ENCODE measurements around the gene UBE2L5.

Gene UBE2L5

DNA sequence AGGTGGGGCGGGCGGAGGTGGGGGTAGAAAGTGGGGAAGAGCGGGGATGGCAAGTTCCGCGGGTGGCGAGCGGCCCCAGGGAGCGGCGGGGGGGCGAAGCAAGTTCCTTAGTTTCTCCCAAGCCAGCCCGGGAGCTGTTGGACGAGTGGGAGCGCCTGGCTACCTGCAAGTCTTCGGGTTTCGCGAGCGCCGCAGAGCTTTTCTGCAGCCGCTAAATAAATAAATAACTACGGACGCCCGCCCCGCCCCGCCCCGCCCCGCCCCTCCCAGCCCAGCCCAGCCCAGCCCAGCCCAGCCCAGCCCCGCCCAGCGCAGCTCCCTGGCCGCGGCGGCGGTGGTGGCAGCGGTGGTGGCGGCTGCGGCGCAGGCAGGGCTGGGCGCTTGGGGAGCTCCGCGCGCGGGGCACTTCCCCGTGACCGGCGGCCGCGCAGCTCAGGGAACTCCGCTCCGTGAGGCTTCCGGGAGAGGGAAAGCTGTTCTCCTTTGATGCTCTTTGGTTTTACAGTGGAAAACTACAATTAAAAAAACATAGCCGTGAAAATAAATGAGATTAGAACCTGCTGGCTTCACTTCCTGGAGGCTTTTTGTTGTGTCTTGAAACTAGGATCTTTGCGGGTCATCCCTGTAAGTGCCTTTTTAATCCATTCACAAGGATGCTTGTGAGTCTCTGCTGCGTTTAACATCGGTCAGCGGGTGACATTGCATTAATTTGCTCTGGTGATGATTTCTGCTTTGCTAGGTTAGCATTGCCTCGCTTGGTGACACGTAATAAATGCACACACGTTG is at the start of gene UBE2L5:
UBE2L5 (plus strand) TSS at position 440 of the 786 bp plus-strand sequence. CDS start 5,498 bp downstream, outside the sequence.
- DNase-seq (ENCODE audit: low read depth in 1 of 2, low spot score in 1 of 2), result peak; percentile 49 to 55

DNA sequence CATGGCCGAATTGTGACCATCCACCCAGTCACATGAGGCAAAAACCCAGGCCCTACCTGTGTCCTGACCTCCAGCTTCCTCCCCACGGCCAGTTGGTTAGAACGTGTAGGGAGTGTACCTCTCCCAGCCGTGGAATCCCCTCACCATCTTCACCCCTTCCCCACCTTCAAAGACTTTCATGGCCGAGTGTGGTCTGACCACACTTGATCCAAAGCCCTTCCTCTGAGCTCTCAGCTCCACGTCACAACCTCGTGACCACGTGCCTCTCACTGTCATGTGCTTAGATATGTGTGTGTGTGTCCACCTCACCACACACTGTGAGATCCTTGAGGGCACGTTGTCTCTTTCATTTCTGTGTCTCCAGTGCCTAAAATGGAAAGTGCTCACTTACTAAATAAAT is 48.6 kb upstream of the UBE2L5 start:
- DNase-seq (ENCODE audit: low read depth in 1 of 2, low spot score in 1 of 2), result no peak

DNA sequence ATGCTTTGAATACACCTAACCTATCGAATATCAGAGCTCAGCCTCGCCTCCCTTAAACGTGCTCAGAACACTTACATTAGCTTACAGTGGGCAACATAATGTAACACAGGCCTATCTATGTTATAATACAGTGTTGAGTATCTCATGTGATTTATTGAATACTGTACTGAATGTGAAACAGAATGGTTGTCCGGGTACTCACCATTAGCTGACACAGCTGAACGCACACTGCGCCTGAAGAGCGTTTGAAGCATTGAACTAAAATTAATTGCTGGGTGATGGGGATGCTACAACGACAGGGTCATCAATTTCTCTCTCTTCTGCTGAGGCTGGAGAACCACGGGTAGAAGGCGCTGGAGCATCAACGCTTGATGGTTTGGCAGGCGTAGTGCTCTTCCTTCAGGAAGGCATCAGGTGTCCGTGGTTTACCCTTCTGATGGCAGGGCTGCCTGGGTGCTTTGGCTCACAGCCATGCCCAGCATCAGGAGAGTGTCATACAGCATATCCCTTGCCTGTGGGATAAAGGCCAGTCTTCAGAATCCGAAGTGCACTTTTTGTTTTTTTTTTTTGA is 46.9 kb upstream of the UBE2L5 start:
- no peak for DNase-seq (ENCODE audit: low read depth in 1 of 2, low spot score in 1 of 2)

DNA sequence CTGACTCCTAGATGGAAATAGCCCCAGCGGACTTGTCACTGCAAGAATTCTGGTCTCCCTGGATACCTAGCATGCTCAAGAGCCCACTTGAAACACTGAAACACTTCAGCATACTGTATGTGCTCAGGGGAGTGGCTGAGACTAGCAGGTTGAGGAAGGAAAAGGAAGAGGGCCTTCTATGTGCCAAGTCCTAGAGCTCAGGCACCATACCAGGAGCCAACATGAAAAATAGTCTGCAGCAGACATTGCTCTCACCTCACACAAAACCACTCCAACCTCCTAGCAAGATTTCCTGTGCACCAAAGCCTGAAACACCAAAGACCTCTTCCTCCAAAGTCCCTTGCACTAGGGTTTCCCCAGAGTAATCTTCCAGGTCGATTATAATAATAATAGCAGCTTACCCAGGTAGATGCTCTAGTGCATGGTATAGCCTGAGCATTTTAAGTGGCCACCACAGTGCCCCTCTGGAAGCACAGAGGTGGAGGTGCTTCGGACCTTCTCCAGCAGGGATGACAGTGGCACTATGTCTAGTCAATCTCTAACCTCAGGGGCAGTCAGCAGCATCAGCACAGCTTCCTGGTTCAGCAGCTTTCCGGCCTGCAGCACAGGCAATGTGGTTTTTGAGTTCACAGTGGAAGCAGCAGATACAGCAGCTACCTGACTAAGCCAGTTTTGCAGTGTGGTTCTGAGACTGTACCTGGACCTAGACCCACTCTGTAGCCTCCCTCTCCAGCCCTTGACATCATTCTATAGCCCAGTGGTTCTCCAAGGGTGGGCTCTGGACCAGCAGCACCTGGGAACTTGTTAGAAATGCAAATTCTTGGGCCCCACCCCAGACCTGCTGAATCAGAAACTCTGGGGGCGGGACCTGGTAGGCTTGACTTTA is 45.6 kb upstream of the UBE2L5 start:
- DNase-seq (ENCODE audit: low read depth in 1 of 2, low spot score in 1 of 2), result peak; percentile 20 to 49

DNA sequence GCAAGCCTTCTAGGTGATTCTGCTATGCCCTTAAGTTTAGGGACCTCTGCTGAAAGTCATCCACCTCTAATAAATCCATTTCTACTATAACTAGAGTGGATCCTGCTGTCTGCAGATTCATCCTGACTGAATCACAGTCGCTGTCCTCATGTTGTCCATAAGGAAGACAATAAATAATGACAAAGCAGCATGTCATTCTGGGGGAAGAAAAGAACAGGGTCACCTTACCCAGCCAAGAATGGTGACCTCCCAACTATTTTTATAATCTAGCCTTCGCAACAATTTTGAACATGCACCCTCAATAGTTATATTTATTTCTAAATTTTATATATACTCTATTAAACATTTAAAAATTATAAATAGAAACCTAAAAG is 45.0 kb upstream of the UBE2L5 start:
- DNase-seq (ENCODE audit: low read depth in 1 of 2, low spot score in 1 of 2), result no peak

DNA sequence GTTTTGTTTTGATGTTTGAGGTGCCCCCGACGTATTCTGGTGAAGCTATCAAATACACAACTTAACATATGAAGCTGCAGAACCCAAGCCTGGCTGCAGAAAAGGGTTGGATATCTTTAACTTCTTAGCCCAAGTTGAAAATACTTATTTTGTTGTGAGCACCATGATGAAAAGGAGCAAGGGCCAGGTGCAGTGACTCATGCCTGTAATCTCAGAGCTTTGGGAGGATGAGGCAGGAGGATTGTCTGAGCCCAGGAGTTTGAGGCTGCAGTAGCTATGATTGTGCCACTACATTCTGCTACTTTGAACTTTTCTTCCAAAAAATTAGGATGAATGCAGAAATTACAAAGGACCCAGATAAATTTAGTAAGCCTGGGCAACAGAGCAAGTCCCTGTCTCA is 44.1 kb upstream of the UBE2L5 start:
- no peak for DNase-seq (ENCODE audit: low read depth in 1 of 2, low spot score in 1 of 2)

DNA sequence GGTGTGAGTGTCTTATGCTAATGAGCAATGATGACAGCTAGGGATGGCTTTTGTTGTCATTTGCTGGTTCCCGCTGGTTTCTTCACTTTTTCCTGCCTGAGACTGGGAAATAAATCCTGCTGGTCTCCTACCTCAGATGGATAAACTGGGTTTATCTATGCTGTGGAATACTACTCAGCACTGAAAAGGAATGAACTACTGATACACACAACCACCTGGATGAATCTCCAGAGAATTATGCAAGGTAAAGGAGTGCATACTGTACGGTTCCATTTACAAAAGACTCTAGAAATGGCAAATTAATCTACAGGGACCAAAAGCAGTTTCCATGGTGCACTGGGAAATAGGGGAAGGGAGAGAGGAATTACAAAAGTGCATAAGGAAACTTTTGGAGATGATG is 41.2 kb upstream of the UBE2L5 start:
- DNase-seq (ENCODE audit: low read depth in 1 of 2, low spot score in 1 of 2), result no peak

DNA sequence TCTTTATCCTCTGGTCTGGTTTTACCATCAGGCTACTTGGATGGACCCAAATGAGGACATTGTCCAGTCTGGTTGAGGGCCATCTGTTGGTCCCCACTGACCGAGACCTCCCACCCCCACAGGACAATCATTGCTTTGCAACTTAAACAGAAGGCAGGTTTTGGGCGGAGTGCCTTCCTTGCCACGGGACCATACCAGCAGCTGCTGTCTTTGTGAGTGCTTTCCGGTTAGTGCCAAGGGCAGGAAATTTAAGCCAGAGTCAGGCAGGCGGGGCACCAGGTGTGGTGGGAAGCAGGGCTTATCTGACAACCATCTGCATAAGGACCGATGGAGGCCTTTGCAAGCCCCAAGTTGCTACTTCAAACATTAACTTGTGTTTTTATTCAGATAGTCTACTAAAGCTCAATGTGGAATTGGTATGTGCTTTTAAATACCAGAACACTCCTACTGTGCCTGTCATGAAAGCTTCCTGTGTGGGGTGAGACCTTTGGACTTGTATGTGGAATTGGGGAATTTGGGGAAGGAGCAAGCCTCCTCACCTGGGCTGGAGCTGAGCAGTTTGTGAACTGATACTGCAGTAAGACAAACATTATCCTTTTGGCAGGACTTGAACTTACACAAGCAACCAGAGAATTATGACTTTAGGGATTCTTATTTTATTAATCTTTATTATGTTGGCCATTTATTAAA is 39.3 kb upstream of the UBE2L5 start:
- DNase-seq (ENCODE audit: low read depth in 1 of 2, low spot score in 1 of 2), result no peak

DNA sequence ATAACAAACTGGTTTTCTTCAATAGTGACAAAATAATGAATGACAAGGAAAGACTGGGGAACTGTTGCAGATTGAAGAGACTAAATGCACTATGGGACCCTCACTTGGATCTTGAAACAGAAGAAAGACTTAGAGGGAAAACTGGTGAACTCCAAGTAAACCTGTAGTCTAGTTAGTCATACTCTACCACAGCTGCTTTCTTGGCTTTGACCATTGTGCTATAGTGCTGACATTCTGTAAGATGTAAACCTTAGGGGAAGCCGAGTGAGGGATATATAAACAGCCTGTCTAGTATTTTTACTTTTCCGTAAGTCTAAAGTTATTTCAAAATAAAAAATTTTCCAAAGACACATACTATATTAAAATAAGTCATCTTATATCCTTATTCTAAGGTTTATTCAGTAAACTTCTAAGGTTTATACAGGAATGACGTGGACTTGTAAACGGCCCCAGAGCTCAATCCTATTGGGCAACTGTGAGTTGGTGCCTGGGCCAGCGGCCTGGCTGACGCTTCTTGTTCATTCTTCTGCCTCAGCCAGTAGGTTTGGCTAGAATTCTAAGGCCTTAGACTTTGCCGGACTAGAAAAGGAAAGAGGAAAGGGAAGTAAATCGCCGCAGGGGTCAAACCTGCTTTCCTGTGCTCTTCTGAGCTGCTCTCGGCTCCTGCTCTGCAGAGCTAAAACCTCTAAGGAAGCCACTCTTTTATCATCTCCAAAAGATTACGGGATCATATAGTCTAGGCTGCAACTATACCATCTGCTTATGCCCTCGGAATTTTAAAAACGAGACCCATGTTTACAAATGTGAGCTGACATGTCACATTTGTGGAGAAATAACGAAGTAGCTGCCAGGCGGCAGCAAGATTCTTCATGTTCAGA is 33.6 kb upstream of the UBE2L5 start:
- no peak for DNase-seq (ENCODE audit: low read depth in 1 of 2, low spot score in 1 of 2)

DNA sequence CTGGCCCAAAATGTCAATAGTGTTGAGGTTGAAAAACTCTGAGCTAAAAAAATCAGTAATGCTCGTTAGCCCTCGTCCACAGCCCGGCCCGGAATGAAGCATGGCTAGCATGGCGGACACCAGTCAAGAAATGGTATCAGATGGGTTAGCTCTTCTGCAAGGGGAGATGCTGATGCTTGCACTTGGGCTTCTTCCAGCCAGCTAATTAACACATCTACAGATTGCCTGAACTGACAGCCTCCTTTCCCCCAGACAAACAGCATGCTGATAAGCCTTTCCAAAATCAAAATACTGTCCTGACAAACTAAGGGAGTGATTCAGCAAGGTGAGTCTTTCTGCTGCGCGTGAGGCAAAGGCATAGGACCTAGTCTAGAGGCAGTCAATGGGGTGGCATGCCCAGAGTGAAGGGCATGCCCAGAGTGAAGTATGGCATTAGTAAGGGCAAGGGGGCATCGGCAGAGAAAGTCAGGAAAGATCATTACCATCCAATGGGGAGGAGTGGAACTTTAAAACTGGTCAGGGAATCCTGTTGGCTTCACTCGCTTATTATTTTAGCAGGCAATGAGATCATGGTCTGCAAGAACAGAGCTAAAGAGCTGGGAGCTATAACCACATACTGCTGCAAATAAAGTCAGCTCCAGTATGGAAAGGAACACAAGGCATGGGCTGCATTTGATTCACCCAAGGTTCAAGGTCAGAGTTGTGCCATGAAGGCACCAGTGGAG is 30.2 kb upstream of the UBE2L5 start:
- DNase-seq (ENCODE audit: low read depth in 1 of 2, low spot score in 1 of 2), result no peak

DNA sequence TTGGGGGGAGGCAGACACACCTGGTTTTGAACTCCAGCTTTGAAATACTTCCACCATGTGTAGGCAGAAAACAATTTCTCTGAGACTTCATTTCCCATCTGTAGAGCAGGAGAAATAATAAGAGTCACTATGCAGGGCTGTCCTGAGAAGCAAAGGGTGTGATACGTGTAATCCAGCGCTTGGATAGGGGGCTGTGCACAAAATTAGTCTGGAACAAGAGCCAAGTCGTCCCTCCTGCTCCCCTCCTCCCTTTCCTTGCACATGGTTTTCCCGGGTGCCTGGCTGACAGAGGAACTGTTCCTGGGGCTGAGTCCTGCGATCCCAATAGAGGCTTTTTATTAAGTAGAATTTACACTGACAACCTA is 29.6 kb upstream of the UBE2L5 start:
- no peak for DNase-seq (ENCODE audit: low read depth in 1 of 2, low spot score in 1 of 2)

DNA sequence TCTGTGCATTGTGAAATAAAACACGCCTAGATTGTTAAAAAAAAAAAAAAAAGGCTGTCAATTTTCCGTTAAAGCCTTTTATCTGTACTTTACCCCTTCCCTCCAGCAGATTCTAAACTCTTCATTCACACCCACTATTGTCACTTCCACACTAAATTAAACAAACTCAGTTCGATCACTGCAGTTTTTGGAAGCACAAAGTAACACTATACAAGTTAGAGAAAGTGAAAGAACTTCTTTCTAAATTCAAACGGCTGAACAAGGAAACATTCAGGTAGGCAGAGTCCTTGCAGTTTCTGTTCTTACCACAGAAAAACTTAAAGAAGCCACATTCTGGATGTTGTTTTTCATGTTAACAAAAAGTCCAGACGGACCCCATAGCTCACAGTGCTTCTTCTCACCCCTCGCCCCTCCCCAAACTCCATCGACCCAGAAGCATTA is 27.5 kb upstream of the UBE2L5 start:
- DNase-seq (ENCODE audit: low read depth in 1 of 2, low spot score in 1 of 2), result no peak

DNA sequence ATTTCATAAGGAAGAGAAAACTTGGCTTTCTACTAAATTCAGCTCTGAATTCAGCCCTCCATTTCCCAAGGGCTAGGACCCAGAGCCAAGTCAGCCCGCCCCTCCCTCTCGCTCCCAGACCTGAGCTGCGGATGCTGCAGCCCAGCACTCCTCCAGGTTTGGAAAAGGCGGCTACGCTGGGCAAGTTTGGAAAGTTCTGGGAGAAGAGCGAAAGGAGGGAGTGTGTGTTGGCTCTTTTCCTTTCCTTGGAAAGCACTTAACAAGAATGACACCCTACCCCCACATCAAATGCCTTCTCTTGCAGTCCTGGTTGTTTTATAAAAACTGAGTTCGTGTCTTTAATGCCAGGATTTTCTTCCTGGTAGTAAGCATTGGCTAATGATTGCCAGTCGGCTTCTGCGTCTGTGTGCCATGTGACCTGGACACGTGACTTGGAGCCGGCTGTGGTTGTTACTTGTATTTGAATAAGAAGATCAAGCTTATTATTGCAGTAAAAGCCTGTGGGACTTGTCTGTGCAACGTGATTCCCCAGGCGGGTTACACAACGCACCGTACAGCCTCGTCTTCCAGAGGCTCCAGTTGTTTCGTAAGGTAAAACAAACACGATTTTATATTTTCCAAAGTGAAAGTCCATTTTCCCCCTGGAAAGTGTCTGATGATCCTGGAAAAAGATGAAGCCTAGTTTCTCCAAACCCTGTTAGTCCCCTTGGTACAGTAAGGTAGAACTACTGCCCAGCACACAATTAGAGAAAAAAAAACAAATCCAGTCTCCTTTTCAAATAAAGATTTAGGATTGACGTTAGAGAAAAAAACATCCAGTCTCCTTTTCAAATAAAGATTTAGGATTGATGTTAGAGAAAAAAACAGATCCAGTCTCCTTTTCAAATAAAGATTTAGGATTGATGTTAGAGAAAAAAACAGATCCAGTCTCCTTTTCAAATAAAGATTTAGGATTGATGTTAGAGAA is 26.8 kb upstream of the UBE2L5 start:
- DNase-seq (ENCODE audit: low read depth in 1 of 2, low spot score in 1 of 2), result peak in 1 of 2 donors; percentile 37

DNA sequence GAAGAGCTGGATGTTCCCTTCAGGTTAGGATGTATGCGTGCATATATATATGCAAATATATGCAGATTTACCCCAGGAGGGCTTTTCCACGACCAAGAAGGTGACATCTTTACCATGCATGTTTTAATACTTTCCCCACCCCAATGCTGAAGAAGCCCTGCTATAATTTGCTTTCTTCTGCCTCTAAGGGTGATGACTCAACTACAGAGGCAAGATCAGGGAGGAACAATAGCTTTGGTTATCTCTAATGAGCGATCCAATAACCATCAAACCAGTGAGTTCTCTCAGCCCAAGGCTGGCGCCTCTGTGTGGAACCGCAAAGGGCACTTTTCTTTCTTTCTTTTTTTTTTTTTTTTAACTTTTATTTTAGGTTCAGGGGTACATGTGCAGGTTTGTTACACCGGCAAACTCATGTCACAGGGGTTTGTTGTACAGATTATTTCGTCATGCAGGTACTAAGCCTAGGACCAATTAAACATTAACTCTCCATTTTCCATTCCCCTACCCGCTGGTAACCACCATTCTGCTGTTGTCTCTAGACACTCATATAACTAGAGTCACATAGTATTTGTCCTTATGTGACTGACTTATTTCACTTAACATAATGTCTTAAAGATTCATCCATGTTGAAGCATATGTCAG is 25.7 kb upstream of the UBE2L5 start:
- no peak for DNase-seq (ENCODE audit: low read depth in 1 of 2, low spot score in 1 of 2)

DNA sequence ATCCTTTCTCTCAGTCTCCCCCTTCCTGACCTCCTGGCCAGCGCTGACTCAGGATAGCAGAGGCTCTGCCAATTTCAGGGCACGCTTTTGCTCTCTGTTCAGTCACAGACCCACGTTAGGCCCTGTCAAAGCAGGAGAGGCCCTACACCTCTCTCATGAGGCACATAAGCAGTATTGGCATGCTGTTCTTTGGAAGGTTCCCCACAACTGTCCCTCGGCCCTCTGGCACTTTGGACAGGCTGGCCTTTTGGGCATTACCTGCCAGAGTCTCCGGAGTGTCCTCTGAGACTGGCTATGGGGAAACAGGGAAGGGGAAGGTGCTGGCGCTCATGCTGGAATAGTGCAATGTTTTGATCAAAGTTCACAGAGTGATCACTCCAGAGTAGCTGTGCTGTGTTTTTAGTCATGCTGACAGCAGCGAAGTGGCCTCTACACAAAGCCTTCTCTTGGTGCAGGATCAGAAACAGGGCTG is 23.7 kb upstream of the UBE2L5 start:
- no peak for DNase-seq (ENCODE audit: low read depth in 1 of 2, low spot score in 1 of 2)

DNA sequence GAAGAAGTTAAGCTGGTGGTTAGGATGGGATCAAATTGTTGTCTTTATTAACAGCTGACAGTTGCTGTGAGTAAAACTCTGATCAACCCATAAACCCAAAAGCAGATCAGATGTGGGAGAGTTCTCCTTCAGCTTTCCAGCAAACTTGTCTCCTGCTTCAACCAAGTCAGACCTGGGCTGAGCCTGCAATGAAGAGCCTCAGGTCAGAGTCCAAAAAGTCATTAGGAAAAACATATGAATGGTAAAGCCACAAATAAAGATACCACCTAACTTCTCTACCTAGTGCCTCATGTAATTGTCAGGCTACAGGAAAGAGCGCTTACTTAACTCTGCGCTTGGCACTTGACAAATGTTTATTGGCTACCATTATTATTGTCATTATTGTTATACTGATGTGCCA is 21.9 kb upstream of the UBE2L5 start:
- no peak for DNase-seq (ENCODE audit: low read depth in 1 of 2, low spot score in 1 of 2)

DNA sequence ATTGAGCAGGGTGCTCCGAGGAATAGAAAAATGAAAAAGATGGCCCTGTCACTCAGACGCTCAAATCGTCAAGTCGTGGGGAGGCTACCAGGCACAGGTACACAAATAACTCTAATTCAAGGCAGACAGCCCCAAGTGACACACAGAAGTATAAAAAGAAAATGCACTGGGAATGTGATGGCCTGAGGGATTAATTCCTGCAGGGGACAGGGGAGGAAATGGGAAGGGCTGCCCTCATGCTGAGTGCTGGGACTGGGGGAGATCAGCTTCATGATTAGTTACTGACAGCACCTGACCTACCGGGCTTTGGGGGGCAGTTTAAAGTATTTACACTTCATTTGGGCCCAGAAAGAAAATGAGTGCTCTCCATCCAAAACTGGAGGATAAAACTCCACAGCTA is 20.9 kb upstream of the UBE2L5 start:
- DNase-seq (ENCODE audit: low read depth in 1 of 2, low spot score in 1 of 2), result no peak

DNA sequence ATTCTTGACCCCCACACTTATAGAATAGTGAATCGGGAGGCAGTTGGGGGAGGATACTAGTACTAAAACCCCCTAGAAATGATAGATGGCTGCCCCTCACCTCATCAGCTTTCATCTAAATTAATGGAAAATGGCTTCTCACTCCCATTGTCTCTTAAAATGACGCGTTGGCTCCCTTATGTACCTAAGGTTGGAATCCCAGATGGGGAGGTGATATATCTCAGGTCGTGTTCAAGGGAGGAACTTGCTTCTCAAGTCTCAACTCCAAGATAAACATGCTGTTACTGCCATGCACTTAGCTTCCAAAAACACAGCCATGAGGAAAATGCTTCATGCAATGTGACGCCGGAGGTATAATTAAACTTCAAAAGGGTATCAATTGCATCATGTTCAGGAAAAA is 18.8 kb upstream of the UBE2L5 start:
- DNase-seq (ENCODE audit: low read depth in 1 of 2, low spot score in 1 of 2), result no peak

Data from stimulated activated CD4-positive, alpha-beta T cell treated with anti-CD3 and anti-CD28 coated beads, Interleukin-15, amount 100 ng/mL, for 1 hour (primary cell).